BLaER1 treated with 17β-estradiol and CSF1 and Interleukin-3, amounts not matched to agents 10 nM and 100 nM (cell line): ENCODE measurements around the gene MON2.
"Not testable (repeated sequence)": the region's sequence is repeated elsewhere in the genome, so short reads cannot be mapped to it uniquely, and the experiment has no call there.

Source experiments
- H3K27ac ChIP-seq, 11 experiments: shearing (Covaris generic); formaldehyde crosslinking; 2 replicates each; pipeline ENCODE4 v1.8.1; 2022
- H3K27me3 ChIP-seq, 11 experiments: shearing (Covaris generic); formaldehyde crosslinking; 2 replicates each; pipeline ENCODE4 v1.8.1; 2022
- H3K36me3 ChIP-seq, 11 experiments: shearing (Covaris generic); formaldehyde crosslinking; 2 replicates each; pipeline ENCODE4 v1.8.1; 2022
- H3K4me1 ChIP-seq, 10 experiments: shearing (Covaris generic); formaldehyde crosslinking; 2 replicates each; pipeline ENCODE4 v1.8.1; 2022
- H3K4me2 ChIP-seq, 11 experiments: shearing (Covaris generic); formaldehyde crosslinking; 2 replicates each; pipeline ENCODE4 v1.8.1; 2022
- H3K4me3 ChIP-seq, 10 experiments: shearing (Covaris generic); formaldehyde crosslinking; 2 replicates each; pipeline ENCODE4 v1.8.1; 2022
- H3K9ac ChIP-seq, 11 experiments: shearing (Covaris generic); formaldehyde crosslinking; 2 replicates each; pipeline ENCODE4 v1.8.1; 2022
- H3K9me3 ChIP-seq, 11 experiments: shearing (Covaris generic); formaldehyde crosslinking; replicated peaks in 1 of 11; 2 replicates each; pipeline ENCODE4 v1.8.1; 2022
- H4K20me1 ChIP-seq, 11 experiments: shearing (Covaris generic); formaldehyde crosslinking; 2 replicates each; pipeline ENCODE4 v1.8.1; 2022
- Cebpa-rat ChIP-seq, 11 experiments: shearing (Covaris generic); IDR thresholded peaks; 2 replicates each; pipeline ENCODE4 v1.8.1; 2022

Gene MON2

DNA sequence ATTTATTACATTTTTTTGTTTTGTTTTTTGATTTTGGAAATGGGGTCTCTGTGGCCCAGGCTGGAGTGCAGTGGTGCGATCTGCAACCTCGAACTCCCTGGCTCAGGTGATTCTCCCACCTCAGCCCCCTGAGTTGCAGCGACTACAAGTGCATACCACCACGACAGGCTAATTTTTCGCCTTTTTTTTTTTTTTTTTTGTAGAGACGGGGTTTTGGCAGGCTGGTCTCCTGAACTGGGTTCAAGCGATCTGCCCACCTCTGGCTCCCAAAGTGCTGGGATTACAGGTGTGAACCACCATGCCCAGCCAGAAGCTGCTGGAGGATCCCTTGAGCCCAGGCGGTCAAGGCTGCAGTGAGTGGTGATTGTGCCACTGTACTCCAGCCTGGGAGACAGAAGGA lies 2.3 kb downstream of the MON2 start:
- H3K4me2 ChIP-seq, result peak overlapping the region; percentile 76 to 96 (median 89)
- peak overlapping the region; percentile 16 to 100 (median 68); a peak in 11 of 20 replicates for H3K4me3 ChIP-seq
- TF ChIP-seq Cebpa-rat (IDR thresholded peaks at IDR 0.05), result no peak
- H3K4me1 ChIP-seq, result peaks cover 12 to 33% (median 25%) of the 10 kb centered on the region in 10 experiments
- H3K27ac ChIP-seq, result no peak overlapping the region
- no peaks in the 10 kb centered on the region for H3K27me3 ChIP-seq
- H4K20me1 ChIP-seq, result peaks cover 4 to 65% (median 35%) of the 10 kb centered on the region in 11 experiments; a peak in 14 of 22 replicates
- peaks cover 10 to 17% (median 14%) of the 10 kb centered on the region in 11 experiments for H3K9me3 ChIP-seq
- H3K36me3 ChIP-seq, result peaks cover 9 to 35% (median 29%) of the 10 kb centered on the region in 11 experiments; a peak in 21 of 22 replicates
- H3K9ac ChIP-seq, result peak overlapping the region in 4 of 11 experiments; percentile 5 to 99 (median 34); a peak in 2 of 22 replicates

DNA sequence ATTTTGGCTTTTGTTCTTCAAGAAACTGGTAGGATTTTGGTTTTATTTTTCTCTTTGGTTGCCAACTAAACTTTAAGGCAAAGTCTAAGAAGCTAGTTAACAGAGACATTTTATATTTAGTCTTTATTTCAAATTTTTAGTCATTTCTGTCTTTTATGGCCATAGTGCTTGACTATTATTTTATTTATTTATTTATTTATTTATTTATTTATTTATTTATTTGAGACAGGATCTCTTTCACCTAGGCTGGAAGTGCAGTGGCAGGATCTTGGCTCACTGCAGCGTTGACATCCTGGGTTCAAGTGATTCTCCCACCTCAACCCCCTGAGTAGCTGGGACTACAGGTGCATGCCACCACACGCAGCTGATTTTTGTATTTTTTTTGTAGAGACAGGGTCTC lies 3.1 kb downstream of the MON2 start:
- H3K4me3 ChIP-seq, result no peak overlapping the region
- H3K4me2 ChIP-seq, result peak overlapping the region in 9 of 11 experiments; percentile 84 to 96 (median 90); a peak in 13 of 22 replicates

DNA sequence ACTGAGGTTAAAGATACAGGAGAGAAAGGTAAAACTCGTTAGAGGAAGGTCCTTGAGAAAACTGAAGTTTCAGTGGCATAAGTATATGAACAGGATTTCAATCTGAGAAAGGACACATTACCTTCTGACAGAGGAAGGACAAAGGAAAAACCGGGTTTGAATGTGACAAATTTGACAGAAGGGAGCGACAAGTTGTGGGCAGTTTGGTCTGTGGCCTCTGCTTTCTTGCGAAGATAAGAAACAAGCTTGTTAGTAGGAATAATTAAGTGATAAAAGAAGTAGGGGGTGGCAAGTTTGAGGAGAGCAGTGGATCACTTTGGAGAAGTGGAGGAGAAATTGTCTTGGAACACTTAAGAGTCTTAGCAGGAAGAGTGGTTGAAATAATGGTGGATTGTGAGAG lies 5.1 kb downstream of the MON2 start:
- Histone ChIP-seq H3K4me1 (peaks cover 6 to 37% (median 20%) of the 10 kb centered on the region in 10 experiments), H3K4me2 (no peak overlapping the region), H3K27me3 (no peaks in the 10 kb centered on the region), H3K9ac (no peak overlapping the region), H3K9me3 (no peaks in the 10 kb centered on the region), H3K36me3 (peaks cover 16 to 45% (median 36%) of the 10 kb centered on the region in 11 experiments; a peak in 21 of 22 replicates), H3K27ac (no peak overlapping the region), H4K20me1 (peaks cover 4 to 87% (median 42%) of the 10 kb centered on the region in 11 experiments; a peak in 14 of 22 replicates), H3K4me3 (no peak overlapping the region)
- TF ChIP-seq Cebpa-rat (IDR thresholded peaks at IDR 0.05), result no peak

More for the DNA sequence above, 3.1 kb downstream of the MON2 start:
- Histone ChIP-seq H3K9me3 (peaks cover 3 to 9% (median 6%) of the 10 kb centered on the region in 11 experiments; a peak in 19 of 22 replicates), H3K36me3 (peaks cover 9 to 38% (median 30%) of the 10 kb centered on the region in 11 experiments; a peak in 21 of 22 replicates), H3K9ac (peak overlapping the region in 1 of 11 experiments; percentile 43; a peak in 2 of 22 replicates), H3K4me1 (peaks cover 12 to 34% (median 27%) of the 10 kb centered on the region in 10 experiments), H3K27me3 (no peaks in the 10 kb centered on the region), H4K20me1 (peaks cover 4 to 72% (median 38%) of the 10 kb centered on the region in 11 experiments; a peak in 14 of 22 replicates), H3K27ac (no peak overlapping the region)
- no peak for TF ChIP-seq Cebpa-rat (IDR thresholded peaks at IDR 0.05)

DNA sequence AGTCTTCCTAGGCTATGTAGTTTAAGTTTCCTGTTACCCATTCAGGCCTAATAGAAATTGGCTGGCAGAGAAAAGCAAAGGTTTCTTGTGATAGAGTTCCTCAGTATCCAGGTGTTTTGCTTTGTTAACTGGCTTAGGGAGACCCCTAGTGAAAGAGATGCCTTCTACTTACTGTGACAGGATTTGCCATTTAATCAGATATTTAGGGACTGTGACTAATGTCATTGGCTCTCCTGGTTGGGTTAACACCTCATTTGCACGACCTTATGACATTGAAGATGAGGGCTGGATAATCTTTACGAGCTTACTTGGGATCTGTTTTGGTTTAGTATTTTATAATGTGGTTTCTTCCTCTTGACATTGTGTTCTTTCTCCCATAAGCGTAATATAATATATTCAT lies 5.8 kb downstream of the MON2 start:
- Histone ChIP-seq H3K4me2 (no peak overlapping the region), H3K27ac (no peak overlapping the region)
- TF ChIP-seq Cebpa-rat (IDR thresholded peaks at IDR 0.05), result no peak

DNA sequence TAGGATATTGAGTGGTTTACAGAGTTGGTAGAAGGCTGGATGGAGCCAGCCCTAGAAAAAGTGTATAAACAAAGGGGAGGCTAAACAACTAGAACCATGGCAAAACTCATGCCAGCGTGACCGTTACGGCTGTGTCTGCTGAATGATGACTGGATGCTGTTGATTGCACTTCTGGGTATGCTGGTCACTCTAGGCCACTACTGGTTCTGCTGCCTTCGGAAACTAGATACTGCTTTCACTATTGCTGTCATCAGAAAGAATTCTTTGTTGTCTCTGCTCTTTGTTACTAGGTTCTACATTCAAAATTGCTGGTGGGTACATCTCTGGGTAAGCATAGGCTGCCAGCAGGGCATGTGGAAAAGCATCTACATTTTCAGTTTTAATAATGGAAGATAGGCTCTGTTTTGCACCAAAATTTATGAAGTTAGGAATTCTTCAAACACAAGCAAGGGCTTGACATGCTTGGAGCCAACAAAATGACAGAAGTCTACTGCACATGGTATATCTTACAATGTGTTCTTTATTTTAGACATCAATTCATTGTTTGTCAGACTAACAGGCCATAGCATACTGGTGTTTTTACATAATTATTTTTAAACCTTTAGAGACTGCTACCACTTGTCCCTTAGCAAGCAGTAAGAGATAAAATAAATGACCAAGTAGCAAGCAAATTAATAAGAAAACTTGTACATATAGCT lies 15.4 kb downstream of the MON2 start:
- peaks cover 0 to 16% (median 6%) of the 10 kb centered on the region in 11 experiments; a peak in 7 of 22 replicates for H3K9me3 ChIP-seq
- H3K4me2 ChIP-seq, result no peak overlapping the region
- peaks cover 46 to 83% (median 65%) of the 10 kb centered on the region in 11 experiments for H3K36me3 ChIP-seq
- H4K20me1 ChIP-seq, result peaks cover 0 to 69% (median 15%) of the 10 kb centered on the region in 11 experiments; a peak in 9 of 22 replicates
- H3K4me1 ChIP-seq, result no peaks in the 10 kb centered on the region
- no peak overlapping the region for H3K9ac ChIP-seq
- no peak for TF ChIP-seq Cebpa-rat (IDR thresholded peaks at IDR 0.05)
- no peaks in the 10 kb centered on the region for H3K27me3 ChIP-seq
- no peak overlapping the region for H3K4me3 ChIP-seq
- H3K27ac ChIP-seq, result no peak overlapping the region

More for the DNA sequence above, 5.8 kb downstream of the MON2 start:
- Histone ChIP-seq H3K4me1 (peaks cover 6 to 37% (median 20%) of the 10 kb centered on the region in 10 experiments), H3K4me3 (no peak overlapping the region), H4K20me1 (peaks cover 4 to 91% (median 42%) of the 10 kb centered on the region in 11 experiments; a peak in 14 of 22 replicates), H3K9me3 (0 out of 22 replicates have a peak, but pooled peaks cover 0 to 2% (median 0%) of the 10 kb centered on the region in 11 experiments), H3K9ac (no peak overlapping the region), H3K36me3 (peaks cover 24 to 53% (median 44%) of the 10 kb centered on the region in 11 experiments), H3K27me3 (no peaks in the 10 kb centered on the region)

DNA sequence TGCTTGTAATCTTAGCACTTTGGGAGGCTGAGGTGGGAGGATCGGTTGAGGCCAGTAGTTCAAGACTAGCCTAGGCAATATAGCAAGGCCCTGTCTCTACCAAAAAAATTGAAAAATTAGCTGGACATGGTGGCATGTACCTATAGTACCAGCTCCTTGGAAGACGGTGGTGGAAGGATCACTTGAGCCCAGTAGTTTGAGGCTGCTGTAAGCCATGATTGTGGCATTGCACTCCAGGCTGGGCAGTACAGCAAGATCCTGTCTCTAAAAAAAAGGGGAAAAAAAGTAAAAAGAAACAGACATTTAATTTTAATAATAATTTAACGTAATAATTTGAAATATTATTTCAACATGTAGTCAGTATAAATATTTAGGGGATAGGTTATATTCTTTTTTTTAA lies 16.1 kb downstream of the MON2 start:
- Histone ChIP-seq H3K9ac (no peak overlapping the region), H3K36me3 (peaks cover 38 to 75% (median 58%) of the 10 kb centered on the region in 11 experiments), H3K27me3 (no peaks in the 10 kb centered on the region), H3K4me1 (no peaks in the 10 kb centered on the region), H4K20me1 (peaks cover 0 to 63% (median 8%) of the 10 kb centered on the region in 11 experiments; a peak in 9 of 22 replicates), H3K4me2 (no peak overlapping the region), H3K27ac (no peak overlapping the region), H3K4me3 (no peak overlapping the region), H3K9me3 (peaks cover 0 to 16% (median 6%) of the 10 kb centered on the region in 11 experiments; a peak in 7 of 22 replicates)
- TF ChIP-seq Cebpa-rat (IDR thresholded peaks at IDR 0.05), result no peak

DNA sequence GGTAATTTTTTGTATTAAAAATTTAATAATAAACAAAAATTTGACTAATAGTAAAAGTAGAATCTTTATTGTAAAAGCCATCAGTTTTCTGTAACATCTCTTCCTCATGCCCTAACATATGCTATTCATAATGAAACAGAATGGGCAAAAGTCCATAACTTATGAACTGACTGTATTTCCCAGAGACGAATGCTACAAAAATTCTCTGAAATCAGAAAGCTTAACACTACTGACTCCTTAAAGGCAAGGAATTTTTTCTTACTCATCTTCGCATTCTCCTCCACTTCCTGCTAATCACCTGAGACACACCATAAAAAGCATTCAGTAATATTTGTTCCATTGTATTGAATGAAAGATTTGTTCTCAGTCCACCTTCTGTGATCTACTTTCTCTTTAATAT lies 17.6 kb downstream of the MON2 start:
- H3K27me3 ChIP-seq, result no peaks in the 10 kb centered on the region
- no peak for TF ChIP-seq Cebpa-rat (IDR thresholded peaks at IDR 0.05)
- no peak overlapping the region for H3K4me2 ChIP-seq
- peaks cover 0 to 62% (median 13%) of the 10 kb centered on the region in 11 experiments; a peak in 10 of 22 replicates for H4K20me1 ChIP-seq
- H3K27ac ChIP-seq, result no peak overlapping the region
- H3K9ac ChIP-seq, result no peak overlapping the region
- no peaks in the 10 kb centered on the region for H3K4me1 ChIP-seq
- no peak overlapping the region for H3K4me3 ChIP-seq
- H3K36me3 ChIP-seq, result peaks cover 25 to 67% (median 45%) of the 10 kb centered on the region in 11 experiments
- H3K9me3 ChIP-seq, result peaks cover 0 to 16% (median 6%) of the 10 kb centered on the region in 11 experiments; a peak in 7 of 22 replicates

GRCh38 chr12:62505786-62506185 lies 39.2 kb downstream of the MON2 start:
- Histone ChIP-seq H3K4me3 (no peak overlapping the region), H4K20me1 (no peaks in the 10 kb centered on the region), H3K9me3 (peaks cover 7 to 21% (median 11%) of the 10 kb centered on the region in 11 experiments; a peak in 18 of 22 replicates), H3K36me3 (peaks cover 70 to 96% (median 88%) of the 10 kb centered on the region in 11 experiments), H3K4me1 (0 out of 20 replicates have a peak, but pooled peaks cover 0 to 5% (median 0%) of the 10 kb centered on the region in 10 experiments), H3K4me2 (no peak overlapping the region), H3K9ac (no peak overlapping the region), H3K27me3 (no peaks in the 10 kb centered on the region), H3K27ac (no peak overlapping the region)
- TF ChIP-seq Cebpa-rat (IDR thresholded peaks at IDR 0.05), result no peak

DNA sequence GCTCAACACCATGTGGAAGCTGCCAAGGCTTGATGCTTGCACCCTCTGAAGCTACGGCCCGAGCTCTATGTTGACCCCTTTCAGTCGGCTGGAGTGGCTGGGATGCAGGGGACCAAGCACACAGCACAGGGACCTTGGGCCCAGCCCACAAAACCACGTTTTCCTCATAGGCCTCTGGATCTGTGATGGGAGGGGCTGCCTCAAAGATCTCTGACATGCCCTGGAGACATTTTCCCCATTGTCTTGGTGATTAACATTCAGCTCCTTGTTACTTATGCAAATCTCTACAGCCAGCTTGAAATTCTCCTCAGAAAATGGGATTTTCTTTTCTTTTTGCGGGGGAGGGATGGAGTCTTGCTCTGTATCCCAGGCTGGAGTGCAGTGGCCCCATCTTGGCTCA lies 46.3 kb downstream of the MON2 start:
- Histone ChIP-seq H3K36me3 (peaks cover 57 to 88% (median 77%) of the 10 kb centered on the region in 11 experiments), H3K27ac (no peak overlapping the region), H3K4me1 (peaks cover 0 to 21% (median 5%) of the 10 kb centered on the region in 10 experiments; a peak in 11 of 20 replicates), H3K9ac (no peak overlapping the region), H3K4me3 (no peak overlapping the region; a peak in 1 of 20 replicates), H3K9me3 (peaks cover 45 to 61% (median 48%) of the 10 kb centered on the region in 11 experiments), H3K27me3 (no peaks in the 10 kb centered on the region), H4K20me1 (no peaks in the 10 kb centered on the region), H3K4me2 (no peak overlapping the region)
- TF ChIP-seq Cebpa-rat (IDR thresholded peaks at IDR 0.05), result no peak

DNA sequence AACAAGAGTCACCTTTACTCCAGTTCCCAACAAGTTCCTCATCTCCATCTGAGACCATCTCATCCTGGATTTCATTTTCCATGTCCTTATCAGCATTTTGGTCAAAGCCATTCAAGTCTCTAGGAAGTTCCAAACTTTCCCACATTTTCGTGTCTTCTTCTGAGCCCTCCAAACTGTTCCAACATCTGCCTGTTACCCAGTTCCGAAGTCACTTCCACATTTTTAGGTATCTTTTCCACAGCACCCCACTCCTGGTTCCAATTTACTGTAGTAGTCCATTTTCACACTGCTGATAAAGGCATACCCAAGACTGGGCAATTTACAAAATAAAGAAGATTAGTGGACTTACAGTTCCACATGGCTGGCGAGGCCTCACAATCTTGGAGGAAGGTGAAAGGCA lies 47.5 kb downstream of the MON2 start:
- H3K9ac ChIP-seq, H3K4me2 ChIP-seq, H4K20me1 ChIP-seq, H3K4me3 ChIP-seq, H3K27ac ChIP-seq, H3K27me3 ChIP-seq: not testable (repeated sequence)
- H3K36me3 ChIP-seq, result peaks cover 55 to 88% (median 76%) of the 10 kb centered on the region in 11 experiments
- peaks cover 45 to 59% (median 48%) of the 10 kb centered on the region in 11 experiments for H3K9me3 ChIP-seq
- peaks cover 0 to 29% (median 5%) of the 10 kb centered on the region in 10 experiments; a peak in 11 of 20 replicates for H3K4me1 ChIP-seq
